ENCODE measurements around the gene BANF1. TPM values are rescaled to one million over a fixed set of nuclear protein-coding genes. Genes with fewer than 3 reads are reported as not detected.

BANF1 gene
- total and polyA plus RNA-seq, 2 donors (not counting 3 experiments of a cell fraction or from before 2014, with no cell fraction given) = 269 to 376 TPM

DNA sequence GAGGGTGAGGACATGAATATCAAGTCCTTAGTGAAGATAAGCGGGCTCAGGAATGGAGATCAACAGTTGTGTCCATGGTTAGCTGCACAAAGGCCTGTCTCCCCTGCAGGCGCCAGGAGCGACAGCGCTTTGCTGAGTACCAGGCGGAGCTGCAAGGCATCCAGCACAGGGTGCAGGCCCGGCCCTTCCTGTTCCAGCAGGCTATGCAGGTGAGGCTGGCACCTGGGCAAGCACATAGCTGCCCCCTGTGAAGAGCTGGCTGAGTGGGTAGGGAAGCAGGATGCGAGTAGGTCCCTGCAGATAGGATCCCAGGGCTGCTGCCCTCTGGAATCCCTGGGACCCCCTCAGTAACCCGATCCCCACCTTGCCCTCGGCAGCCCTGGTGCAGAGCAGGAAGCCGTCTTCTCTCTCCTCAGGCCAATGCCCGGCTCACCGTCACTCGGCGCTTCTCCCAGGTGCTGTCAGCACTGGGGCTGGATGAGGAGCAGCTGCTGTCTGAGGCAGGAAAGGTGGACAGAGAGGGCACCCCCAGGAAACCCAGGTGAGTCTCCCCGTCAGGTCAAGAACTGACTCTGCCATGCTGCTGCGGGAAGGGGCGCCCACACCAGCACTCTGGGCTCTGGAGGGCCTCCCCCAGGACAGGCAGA, 43.4 kb upstream of the BANF1 start:
- H3K36me3 ChIP-seq (ENCODE audit: control insufficient read depth in 2 of 2, extremely low read depth in 1 of 2, insufficient read depth in 2 of 2, low read length in 2 of 2) = no peaks in the 10 kb centered on the region
- no peaks in the 10 kb centered on the region for H4K20me1 ChIP-seq (replicated peaks; ENCODE audit: control insufficient read depth, extremely low read depth, insufficient read depth, low read length)
- POLR2A ChIA-PET = no interaction called here
- H3K4me2 ChIP-seq (ENCODE audit: insufficient read depth, low read length) = no peak overlapping the region
- H3K9ac ChIP-seq (replicated peaks; ENCODE audit: extremely low read depth, insufficient read depth, low read length) = no peak overlapping the region
- H2AFZ ChIP-seq (ENCODE audit: low read depth, low read length) = no peak overlapping the region
- no peak for FAIRE-seq
- TF ChIP-seq POLR2AphosphoS5 (IDR thresholded peaks at IDR 0.05; ENCODE audit: insufficient read depth, low read depth, low read length) (no peak), GATA2 (IDR thresholded peaks at IDR 0.05; ENCODE audit: insufficient read depth, insufficient read length, low read depth, low read length) (no peak), EZH2 (IDR thresholded peaks at IDR 0.05; ENCODE audit: borderline replicate concordance, low read depth, low read length, severe bottlenecking) (no peak), FOS (IDR thresholded peaks at IDR 0.05; ENCODE audit: borderline replicate concordance, insufficient read depth, low read length) (no peak), POLR2A (IDR thresholded peaks at IDR 0.05; ENCODE audit: low read depth, low read length) (no peak)
- TF ChIP-seq, protein P1, sequence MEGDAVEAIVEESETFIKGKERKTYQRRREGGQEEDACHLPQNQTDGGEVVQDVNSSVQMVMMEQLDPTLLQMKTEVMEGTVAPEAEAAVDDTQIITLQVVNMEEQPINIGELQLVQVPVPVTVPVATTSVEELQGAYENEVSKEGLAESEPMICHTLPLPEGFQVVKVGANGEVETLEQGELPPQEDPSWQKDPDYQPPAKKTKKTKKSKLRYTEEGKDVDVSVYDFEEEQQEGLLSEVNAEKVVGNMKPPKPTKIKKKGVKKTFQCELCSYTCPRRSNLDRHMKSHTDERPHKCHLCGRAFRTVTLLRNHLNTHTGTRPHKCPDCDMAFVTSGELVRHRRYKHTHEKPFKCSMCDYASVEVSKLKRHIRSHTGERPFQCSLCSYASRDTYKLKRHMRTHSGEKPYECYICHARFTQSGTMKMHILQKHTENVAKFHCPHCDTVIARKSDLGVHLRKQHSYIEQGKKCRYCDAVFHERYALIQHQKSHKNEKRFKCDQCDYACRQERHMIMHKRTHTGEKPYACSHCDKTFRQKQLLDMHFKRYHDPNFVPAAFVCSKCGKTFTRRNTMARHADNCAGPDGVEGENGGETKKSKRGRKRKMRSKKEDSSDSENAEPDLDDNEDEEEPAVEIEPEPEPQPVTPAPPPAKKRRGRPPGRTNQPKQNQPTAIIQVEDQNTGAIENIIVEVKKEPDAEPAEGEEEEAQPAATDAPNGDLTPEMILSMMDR (IDR thresholded peaks at IDR 0.05; ENCODE audit: extremely low read depth in 1 of 2, insufficient read depth in 1 of 2, low read depth in 1 of 2, low read length in 2 of 2) = no peak
- TF ChIP-seq, protein P2, sequence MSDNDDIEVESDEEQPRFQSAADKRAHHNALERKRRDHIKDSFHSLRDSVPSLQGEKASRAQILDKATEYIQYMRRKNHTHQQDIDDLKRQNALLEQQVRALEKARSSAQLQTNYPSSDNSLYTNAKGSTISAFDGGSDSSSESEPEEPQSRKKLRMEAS (IDR thresholded peaks at IDR 0.05; ENCODE audit: insufficient read depth, insufficient read length) = no peak
- intact Hi-C loops (cut with micrococcal nuclease) = no loop called here
- no peaks in the 10 kb centered on the region for H3K27me3 ChIP-seq (ENCODE audit: control insufficient read depth in 2 of 2, insufficient read depth in 2 of 2, low read length in 2 of 2)
- no peaks in the 10 kb centered on the region for H3K9me3 ChIP-seq (replicated peaks; ENCODE audit: control insufficient read depth, insufficient read depth, low read length)
- H3K27ac ChIP-seq (ENCODE audit: insufficient read depth, low read depth, low read length) = no peak overlapping the region
- no peak overlapping the region for H3K4me3 ChIP-seq (replicated peaks in 1 of 3; ENCODE audit: insufficient read depth in 1 of 3, low read depth in 1 of 3, low read length in 3 of 3)
- dilution Hi-C loops (cut with MboI; ENCODE audit: extremely low pct_ligation_motif_present, low sequenced_read_pairs) = no loop called here
- peaks cover 21% of the 10 kb centered on the region for H3K79me2 ChIP-seq (ENCODE audit: control insufficient read depth, insufficient read depth, low read length)
- peaks cover 11% of the 10 kb centered on the region for H3K4me1 ChIP-seq (ENCODE audit: control insufficient read depth, extremely low read depth, insufficient read depth, low read length)
- BruUV-seq (replicated peaks) = no TSS peak
- H3K9me1 ChIP-seq (replicated peaks; ENCODE audit: control insufficient read depth, extremely low read depth, insufficient read depth, low read length) = no peaks in the 10 kb centered on the region
- DNase-seq (ENCODE audit: low read depth, low spot score) = no peak
- CTCF ChIA-PET = interaction anchor here (0.5 to 1.5 kb wide), 2 partner anchors 12 to 1656 kb away, joined by 3 to 4 read pairs; no protein-coding TSS in a partner anchor

Data from endothelial cell of umbilical vein (primary cell).